8988T (cell line): ENCODE measurements around the gene GYG2.
"Not testable (repeated sequence)": the region's sequence is repeated elsewhere in the genome, so short reads cannot be mapped to it uniquely, and the experiment has no call there.

Experiments used
- DNase-seq: peaks from one replicate; pipeline ENCODE4 v3.0.0; 2011

The GYG2 gene

DNA sequence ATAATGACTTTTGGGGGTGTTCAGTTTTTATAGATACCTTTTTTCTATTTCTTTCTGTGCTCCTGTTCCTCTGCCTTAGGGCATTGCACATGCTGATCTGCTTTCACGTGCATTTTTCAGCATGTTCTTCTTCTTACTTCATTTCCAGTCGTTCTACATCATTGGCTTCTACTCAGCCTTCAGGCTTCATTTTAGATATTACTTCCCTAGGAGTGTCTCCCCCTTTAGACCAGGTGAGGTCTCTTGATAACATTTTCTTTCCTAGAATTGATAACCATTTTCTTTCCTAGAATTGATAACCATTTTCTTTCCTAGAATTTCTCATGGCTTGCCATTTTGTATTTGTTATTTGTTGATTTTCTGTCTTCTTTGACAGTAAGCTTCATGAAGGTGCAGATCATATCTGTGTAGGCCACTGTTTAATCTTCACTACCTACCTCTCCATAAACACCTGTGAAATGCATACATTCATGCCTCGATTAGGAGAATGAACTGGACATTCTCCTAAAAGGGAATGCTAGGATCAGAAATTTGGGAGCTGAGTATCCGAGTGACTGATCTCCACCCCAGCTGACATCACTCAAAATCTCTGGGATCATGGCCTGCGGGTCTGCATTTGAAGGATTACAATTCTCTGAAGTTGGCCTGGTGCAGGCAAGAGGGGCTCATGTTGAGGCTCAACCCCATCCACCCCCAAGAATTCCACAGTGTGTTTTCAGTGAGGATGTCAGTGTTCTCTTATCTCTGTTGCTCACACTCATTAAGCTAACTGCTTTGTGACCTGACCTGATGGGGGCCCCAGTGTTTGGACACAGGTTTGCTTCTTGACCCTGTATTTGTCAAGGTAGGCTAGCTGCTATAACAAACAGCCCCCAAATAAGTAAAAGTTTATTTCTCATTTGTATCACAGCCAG lies 45.7 kb downstream of the GYG2 start:
- no peak for DNase-seq

DNA sequence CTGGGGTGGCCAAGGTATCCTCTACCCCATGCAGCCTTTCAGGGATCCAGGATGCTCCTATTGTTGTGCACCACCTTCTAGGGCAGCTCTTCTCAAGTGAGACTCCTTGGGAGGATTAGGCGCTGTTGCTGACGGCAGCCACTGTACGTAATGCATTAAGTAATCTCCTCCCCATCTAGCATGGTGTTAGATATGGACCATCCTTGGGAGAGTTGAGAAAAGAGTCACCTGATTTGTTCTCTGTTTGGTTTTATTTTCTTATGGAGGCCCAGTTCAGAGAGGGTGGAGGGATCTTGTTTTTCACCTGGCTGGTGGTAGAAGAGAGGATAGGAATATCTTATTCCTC lies 46.4 kb downstream of the GYG2 start:
- no peak for DNase-seq

DNA sequence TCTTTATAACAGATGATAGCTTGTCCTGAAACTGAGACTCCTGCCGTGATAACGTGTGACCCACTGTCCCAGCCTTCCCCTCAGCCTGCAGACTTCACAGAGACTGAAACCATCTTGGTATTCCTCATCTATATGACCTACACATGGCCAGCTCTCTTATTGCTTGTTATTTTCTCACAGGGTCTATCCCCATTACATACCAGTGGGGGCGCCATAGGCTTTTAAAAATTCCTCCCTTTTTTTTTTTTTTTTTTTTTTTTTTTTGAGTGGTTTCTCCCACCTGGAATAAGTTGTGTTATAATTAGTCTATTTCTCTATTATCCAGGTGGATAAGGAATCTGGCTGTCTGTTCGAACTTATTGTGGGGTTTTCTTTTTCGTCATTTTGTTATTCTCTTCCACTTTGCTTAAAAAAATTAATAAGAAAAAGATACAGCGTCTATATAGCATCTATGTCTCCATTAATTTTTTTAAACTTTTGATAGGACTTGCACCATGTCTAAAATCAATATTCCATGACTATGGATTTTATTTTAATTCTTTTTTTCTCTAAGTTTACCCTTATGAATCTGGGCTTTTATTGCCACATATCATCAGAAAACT lies 47.2 kb downstream of the GYG2 start:
- no peak for DNase-seq

DNA sequence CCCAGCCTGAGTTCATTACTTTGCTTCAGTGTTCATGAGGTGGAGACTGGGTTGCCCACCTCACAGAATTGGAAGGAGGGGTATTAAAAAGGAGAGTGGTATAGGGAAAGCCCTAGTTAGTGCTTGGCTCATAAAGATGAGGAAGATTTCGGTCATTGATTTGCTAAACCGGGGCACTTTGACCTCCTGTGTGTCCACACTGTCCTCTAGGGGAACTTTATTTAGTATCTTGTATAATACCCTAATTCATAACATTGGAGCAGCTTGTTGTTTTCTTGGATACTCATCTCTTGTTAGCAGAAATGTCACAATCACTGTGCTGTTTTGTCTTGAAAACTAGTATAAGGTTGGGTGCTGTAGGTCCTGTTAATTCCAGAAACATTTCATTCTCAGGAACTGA lies 49.8 kb downstream of the GYG2 start:
- no peak for DNase-seq

DNA sequence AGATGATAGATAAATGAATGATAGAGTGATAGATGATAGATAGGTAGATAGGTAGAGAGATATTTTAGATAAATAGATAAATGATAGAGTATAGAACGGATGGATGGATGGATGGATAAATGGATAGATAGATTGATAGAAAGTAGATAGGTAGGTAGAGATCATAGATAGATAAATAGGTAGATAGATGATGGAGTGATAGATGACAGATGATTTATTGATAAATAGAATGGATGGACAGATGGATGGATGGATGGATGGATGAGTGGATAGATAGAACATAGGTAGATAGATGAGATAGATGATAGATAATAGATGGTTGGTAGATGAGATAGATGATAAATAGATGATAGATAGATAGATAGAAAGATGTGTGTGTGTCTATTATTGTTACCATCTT lies 50.9 kb downstream of the GYG2 start:
- DNase-seq, result no peak

DNA sequence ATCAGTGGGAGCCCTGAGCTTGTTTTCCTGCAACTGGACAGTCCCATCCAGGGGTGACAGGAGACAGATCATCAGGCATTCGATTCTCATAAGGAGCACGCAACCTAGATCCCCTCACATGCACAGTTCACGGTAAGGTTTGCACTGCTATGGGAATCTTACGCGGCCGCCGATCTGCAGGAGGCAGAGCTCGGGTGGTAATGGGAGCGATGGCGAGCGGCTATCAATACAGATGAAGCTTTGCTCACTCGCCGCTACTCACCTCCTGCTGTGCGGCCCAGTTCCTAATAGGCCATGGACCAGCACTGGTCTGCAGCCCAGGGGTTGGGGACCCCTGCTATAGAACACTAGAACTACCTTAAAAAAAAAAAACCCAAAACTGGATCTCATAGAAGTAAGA lies 55.0 kb downstream of the GYG2 start:
- DNase-seq, result no peak

DNA sequence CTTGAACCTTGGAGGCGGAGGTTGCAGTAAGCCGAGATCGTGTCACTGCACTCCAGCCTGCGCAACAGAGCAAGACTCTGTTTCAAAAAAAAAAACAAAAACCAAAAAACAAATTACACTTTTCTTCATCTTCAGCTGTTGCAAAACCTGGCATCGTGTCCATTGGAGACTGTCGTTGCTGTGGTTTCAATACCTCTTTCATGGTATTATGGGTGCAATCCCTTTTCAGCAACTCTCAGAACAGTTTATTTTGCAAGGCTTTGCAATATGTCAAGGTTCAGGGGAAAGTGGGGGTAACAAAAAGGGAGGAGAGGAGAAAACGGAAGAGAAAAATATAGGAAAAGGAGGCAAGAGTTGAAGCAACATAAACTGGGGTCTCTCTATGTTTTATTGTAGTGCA lies 59.6 kb downstream of the GYG2 start:
- no peak for DNase-seq

DNA sequence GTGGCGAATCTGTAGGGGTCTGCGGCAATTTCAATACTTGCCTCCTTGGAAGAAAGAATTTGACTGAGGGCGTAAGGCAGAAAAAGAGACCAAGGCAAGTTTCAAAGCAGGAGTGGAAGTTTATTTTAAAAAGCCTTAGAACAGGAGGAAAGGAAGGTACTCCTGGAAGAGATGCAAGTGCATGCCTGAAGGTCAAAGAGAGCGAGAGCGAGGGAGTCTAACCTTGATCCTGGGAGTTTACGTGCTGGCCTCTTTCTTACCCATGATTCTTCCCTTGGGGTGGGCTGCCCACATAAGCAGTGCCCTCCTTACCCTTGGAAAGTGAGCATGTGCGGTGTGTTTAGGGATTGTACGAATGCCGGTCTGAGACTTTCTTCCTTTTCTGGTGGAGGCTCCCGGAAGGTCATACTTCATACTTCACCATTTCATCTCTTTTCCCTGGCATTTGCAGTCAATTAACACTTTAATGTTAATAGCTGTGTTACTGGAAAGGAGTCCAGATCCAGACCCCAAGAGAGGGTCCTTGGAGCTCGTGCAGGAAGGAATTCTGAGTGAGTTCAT lies 60.4 kb downstream of the GYG2 start:
- DNase-seq, result no peak

DNA sequence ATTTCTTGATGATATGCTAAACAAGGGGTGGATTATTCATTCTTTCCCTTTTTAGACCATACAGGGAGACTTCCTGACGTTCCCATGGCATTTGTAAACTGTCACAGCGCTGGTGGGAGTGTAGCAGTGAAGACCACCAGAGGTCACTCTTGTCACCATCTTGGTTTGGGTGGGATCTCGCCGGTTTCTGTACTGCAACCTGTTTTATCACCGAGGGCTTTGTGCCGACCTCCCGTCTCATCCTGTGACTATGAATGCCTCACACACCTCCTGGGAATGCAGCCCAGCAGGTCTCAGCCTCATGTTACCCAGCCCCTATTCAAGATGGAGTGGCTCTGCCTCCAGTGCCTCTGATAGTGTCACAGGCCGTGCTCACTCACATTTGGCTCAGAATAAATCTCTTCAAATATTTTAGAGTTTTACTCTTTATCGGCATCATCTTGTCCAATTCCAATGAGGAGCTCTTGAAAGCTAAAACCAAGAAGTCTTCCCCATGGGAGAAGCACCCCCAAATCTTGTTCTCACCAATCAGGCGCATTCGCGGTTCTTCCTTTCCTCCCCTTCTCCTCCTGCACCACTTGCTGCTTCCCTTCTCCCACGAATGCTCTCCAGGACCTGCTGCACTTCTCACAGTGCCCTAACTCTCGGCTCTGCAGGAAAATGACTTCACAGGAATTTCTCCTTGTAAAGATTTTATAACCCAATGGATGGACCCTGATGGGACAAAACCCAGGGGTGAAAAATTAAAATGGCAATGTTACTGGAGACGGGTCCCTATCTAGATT lies 61.2 kb downstream of the GYG2 start:
- not testable (repeated sequence) for DNase-seq

DNA sequence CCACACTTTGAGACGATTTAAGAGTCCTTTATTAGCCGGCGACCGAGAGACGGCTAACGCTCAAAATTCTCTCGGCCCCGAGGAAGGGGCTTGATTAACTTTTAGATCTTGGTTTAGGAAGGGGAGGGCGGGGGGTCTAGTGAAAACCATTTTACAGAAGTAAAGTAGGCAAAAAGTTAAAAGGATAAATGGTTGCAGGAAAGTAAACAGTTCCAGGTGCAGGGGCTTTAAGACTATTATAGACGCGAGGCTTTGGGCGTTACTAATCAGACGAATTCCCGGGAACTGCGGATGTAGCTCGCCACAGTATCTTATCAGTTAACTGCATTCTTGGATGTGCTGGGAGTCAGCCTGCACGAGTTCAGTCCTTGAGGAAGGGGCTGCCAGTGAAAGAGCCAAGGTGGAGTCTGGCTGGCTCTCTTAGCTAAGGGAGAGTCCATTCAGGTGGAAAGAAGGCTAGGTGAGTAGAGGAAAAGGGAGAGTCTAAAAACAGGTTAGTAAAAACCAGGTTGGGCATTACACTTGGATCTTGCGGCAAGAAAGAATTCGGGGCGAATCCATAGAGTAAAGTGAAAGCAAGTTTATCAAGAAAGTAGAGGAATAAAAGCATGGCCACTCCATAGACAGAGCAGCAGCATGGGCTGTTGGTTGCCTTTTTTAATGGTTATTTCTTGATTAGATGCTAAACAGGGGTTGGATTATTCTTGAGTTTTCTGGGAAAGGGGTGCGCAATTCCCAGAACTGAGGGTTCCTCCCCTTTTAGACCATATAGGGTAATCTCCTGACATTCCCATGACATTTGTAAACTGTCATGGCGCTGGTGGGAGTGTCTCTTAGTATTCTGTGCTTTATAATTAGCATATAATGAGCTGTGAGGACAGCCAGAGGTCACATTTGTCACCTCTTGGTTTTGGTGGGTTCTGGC lies 62.1 kb downstream of the GYG2 start:
- not testable (repeated sequence) for DNase-seq

DNA sequence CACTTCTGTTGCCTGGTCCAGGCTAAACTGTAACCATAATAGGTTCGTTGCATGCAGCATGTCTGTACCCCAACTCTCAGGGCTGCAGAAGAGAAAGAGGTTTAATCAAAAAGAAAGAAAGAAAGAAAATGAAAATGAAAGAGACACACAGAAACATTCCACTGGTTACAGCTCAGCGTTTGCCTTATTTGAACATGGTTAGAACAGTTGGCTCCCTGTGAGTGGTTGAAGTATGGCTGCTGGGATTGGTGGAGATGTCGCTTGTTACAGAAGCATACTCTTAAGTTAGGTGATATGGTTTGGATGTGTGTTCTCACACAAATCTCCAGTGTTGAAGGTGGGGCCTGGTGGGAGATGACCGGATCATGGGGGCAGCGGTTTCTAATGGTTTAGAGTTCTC lies 64.1 kb downstream of the GYG2 start:
- no peak for DNase-seq

DNA sequence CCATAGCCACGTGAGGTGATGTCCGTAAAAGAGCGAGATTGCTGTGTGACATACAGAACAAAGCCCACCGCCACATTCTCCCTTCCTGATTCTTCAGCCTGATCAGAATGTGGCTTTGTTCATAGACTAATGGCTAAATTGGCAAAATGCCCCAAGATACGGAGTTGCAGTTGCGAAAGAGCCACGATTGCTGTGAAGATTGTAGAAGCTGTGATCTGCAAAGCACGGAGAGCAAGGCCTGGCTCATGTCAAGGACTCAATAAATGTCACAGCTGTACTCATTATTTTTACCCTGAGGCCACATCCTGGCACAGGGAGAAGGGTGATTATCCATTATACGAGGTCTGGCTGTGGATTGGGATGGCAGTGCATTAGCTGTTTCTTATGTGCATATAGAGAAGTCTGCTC lies 66.2 kb downstream of the GYG2 start:
- no peak for DNase-seq

DNA sequence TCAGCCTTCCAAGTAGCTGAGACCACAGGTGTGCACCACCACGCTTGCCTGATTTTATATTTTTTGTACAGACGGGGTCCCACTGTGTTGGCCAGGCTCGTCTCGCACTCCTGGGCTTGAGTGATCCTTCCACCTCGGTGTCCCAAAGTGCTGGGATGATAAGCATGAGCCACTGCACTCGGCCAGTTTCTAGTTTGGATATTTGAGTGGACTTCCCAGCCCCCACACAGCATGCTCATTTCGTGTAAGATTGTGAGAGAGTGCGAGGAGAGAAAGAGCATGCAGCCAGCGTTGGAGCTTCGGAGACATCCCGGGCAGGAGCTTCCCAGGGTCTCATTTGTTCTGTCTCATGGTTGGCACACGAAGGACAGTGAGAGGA lies 68.6 kb downstream of the GYG2 start:
- no peak for DNase-seq

DNA sequence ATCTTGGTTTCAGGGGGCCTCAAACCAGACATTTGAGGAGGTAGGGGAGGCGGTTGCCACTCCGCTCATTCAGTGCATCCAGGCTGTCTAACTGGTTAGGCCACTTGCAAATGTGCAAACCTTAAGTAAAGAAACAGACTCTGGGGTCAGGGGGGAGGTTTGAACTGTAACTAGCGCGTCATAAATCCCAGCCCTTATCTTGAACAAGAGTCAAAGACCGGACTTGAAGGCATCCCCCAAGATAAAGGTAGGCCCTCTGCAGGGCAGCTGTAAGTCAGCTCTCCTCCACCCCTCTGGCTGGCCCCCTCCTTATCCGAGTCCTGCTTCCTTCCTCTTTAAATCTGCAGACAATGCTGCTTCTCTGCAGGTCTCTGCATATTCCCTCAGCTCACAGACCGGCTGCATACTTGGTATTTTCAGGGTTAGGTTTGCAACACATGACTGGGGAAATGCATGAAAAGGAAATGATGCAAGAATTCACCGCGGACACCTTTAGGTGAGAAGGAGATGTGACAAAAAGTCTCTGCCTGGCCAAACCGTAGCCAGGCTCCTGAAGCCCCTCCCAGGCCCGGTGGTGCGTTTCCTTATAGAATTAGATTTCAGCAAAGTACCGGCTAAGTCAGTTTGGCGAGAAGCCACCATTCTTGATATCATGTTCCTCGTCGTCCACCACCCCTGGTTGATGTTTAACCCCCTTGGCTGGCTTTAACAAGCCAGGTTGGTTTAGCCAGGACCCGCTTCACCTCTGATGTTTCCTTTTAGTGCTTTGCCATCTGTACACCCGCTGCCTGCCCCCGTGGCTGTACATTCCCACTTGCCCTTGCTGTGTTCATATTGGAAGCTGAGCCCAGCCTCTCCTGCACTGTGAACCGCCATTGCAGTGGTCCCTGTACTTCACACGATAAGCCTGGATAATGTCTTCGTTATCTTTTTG lies 69.2 kb downstream of the GYG2 start:
- DNase-seq, result not testable (repeated sequence)

DNA sequence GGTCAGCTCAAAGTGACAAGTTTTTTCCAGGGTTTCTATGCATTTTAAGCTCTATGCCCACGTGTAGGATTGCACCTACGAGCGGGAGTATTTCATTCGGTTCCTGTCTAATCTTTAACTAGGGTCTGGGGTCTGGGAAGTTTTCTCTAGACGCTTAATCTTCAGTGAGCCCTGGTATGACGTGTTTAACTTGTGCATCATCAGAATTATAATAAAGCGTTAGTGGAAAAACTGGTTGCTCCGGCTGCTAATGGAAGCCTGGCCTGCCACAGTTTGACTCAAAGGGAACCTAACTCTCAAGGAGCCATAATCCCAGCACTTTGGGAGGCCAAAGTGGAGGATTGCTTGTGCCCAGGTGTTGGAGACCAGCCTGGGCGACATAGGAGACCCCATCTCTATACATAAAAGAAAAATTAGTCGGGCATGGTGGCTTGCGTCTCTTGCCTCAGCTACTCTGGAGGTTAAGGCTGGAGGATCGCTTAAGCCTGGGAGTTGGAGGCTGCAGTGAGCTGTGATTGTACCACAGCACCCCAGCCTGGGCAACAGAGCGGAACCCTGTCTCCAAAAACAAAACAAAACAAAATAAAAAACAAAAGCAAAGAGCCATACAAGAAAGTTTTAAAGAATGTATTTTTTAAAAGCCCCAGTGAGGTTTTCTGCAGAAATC lies 70.2 kb downstream of the GYG2 start:
- no peak for DNase-seq

DNA sequence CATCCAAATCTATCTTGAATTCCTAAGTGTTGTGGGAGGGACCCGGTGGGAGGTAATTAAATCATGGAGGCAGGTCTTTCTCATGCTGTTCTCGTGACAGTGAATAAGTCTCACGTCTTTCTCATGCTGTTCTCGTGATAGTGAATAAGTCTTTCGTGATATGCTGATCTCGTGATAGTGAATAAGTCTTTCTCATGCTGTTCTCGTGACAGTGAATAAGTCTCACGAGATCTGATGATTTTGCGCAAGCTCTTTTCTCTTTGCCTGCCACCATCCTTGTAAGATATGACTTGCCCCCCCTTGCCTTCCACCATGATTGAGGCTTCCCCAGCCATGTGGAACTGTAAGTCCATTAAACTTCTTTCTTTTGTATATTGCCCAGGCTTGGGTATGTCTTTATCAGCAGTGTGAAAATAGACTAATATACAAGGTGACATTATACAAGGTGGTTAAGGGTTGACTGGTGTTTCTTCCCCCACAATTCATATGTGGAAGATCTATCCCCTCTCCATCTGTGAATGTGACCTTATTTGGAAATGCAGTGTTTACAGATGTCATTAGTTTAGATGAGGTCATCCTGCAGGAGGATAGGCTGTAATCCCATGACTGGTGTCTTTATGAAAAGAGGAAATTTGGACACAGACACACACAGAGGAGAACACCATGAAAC lies 72.8 kb downstream of the GYG2 start:
- no peak for DNase-seq

DNA sequence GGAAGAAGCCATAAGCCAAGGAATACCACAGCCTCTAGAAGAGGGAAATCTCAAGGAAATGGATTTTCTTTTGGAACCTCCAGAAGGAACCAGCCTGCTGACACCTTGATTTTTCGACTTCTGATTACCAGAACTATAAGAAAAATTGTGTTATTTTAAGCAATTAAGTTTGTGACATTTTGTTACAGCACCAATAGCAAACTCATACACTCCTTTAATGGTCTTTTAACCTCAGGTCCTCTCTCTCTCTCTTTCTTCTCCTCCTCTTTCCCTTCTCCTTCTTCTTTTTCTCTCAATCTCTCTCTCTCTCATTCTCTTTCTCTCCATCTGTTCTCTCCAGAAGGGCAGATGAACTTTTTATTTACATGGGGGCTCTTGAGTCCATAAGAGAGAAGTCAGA lies 74.1 kb downstream of the GYG2 start:
- DNase-seq, result no peak

DNA sequence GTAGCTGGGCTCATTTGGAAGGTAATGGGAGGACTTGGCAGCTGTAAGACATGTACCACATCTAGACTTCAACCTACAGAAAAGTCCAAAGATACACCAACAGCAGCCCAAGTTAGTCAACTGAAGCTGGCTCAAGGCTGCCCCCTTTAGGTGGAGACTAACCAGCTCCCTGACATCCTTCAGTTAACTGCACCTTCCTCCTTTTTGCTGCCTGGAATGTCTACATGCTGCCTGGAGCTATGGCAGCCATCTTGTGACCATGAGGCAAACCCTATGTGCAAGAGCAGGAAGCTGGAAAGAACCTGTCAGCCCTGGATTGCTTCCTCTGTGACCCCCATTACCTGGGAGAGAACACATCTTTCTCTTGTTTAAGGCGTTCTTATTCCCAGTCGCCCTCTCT lies 74.6 kb downstream of the GYG2 start:
- DNase-seq, result no peak

DNA sequence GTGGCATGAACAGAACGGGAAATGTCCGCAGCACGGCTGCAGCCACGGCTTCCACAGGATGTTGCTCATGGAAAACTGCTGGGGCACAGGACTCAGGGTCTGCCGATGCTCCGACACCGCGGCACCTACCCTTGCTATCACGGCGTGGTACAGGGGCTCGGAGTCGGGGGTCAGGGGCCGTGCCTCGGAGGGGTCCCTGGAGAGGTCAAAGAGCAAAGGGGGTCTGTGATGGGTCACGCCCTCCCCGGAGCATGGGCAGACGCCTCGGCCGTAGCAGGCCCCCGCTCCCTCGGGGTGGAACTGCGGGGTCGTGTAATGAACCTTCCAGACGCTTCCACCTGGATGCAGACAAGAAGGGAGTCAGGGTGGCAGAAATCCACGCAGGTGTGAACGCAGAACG lies 78.6 kb downstream of the GYG2 start:
- no peak for DNase-seq

DNA sequence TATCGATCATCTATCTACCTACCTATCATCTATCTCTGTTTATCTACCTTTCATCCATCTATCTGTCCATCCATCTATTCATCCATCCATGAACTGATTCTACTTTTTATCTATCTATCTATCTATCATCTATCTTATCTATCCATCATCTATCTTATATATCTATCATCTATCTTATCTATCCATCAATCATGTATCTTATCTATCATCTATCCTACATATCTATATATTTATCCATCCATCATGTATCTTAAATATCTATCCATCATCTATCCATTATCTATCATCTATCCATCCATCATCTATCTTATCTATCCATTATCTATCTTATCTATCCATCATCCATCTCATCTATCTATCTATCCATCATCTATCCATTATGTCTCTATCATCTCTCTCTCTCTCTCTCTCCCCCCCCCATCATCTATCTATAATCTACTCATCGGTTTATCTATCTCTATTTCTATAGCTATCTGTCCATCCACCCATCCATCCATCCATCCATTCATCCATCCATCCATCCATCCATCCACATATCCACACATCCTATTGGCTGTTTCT lies 79.5 kb downstream of the GYG2 start:
- no peak for DNase-seq
